Panc1 (cell line): ENCODE data around the gene SH2D2A. TPM values are rescaled to one million over a fixed set of nuclear protein-coding genes. Genes with fewer than 3 reads are reported as not detected.

Experiments used
- ATAC-seq: fragments of 200-7000 bp; cut with Tn5 transposase; 2 replicates; pipeline ENCODE4 v1.9.1; 2020; ENCODE audit warnings: mild to moderate bottlenecking, moderate library complexity
- BruUV-seq: library from RNA; stranded (reverse); fragments of 400-500 nt; replicated peaks from 2 replicates; lab custom pipeline; 2021; lab: Mats Ljungman, UMichigan
- CTCF ChIA-PET: fragments of 300-600 bp; sonication (Branson Sonifier 250); formaldehyde crosslinking; loops from one replicate; lab custom pipeline; 2022; ENCODE audit warnings: antibody characterized with exemption; lab: Charles Lee
- POLR2A ChIA-PET: fragments of 300-600 bp; sonication (Branson Sonifier 250); formaldehyde crosslinking; loops from one replicate; lab custom pipeline; 2022; ENCODE audit warnings: antibody characterized with exemption; lab: Charles Lee
- DNase-seq: peaks from one replicate; pipeline ENCODE4 v3.0.0-alpha.2; 2010; ENCODE audit warnings: low read depth, low spot score
- H3K27ac ChIP-seq: 2 replicates; pipeline ENCODE4 v1.5.1; 2011; ENCODE audit warnings: mild to moderate bottlenecking, low read length, inconsistent platforms
- H3K27me3 ChIP-seq: fragments of 200-500 bp; sonication (Bioruptor generic); 2 replicates; pipeline ENCODE4 v1.6.0; 2014; ENCODE audit warnings: low read length, inconsistent platforms; ENCODE audit not compliant: control insufficient read depth, insufficient read depth
- H3K36me3 ChIP-seq: fragments of 200-500 bp; sonication (Bioruptor generic); 2 replicates; pipeline ENCODE4 v1.5.1; 2014; ENCODE audit warnings: inconsistent platforms, mild to moderate bottlenecking, low read length, moderate library complexity; ENCODE audit not compliant: control insufficient read depth, insufficient read depth
- H3K4me1 ChIP-seq: 2 replicates; pipeline ENCODE4 v1.5.1; 2011; ENCODE audit warnings: inconsistent platforms, mild to moderate bottlenecking, low read length, moderate library complexity; ENCODE audit not compliant: control insufficient read depth, insufficient read depth
- H3K4me3 ChIP-seq, 2 experiments: 2 replicates each; pipeline ENCODE4 v1.5.1; 2011 to 2012; ENCODE audit warnings: low read depth in 2 of 2, low read length in 2 of 2, mild to moderate bottlenecking in 2 of 2, inconsistent platforms in 1 of 2, moderate library complexity in 1 of 2
- H3K9me3 ChIP-seq: fragments of 200-500 bp; sonication (Bioruptor generic); 2 replicates; pipeline ENCODE4 v1.5.1; 2014; ENCODE audit warnings: low read depth, mild to moderate bottlenecking, inconsistent platforms, low read length, moderate library complexity; ENCODE audit not compliant: control insufficient read depth, insufficient read depth
- POLR2AphosphoS5 ChIP-seq: IDR thresholded peaks from 2 replicates; pipeline ENCODE4 v1.6.1; 2012; ENCODE audit warnings: mild to moderate bottlenecking, low read depth, low read length, moderate library complexity
- SIN3A ChIP-seq: IDR thresholded peaks from 2 replicates; pipeline ENCODE4 v1.6.1; 2012; ENCODE audit warnings: low read depth, mild to moderate bottlenecking, low read length, moderate library complexity, borderline replicate concordance; ENCODE audit not compliant: insufficient read depth
- TCF7L2 ChIP-seq: IDR thresholded peaks from 2 replicates; pipeline ENCODE4 v1.6.1; 2011; ENCODE audit warnings: mild to moderate bottlenecking, low read depth, low read length, inconsistent platforms
- in situ Hi-C: cut with HindIII; loops from 2 replicates; pipeline ENCODE4 v1.10.0; 2016; ENCODE audit warnings: low sequenced_read_pairs, low pct_unique_long_range_greater_than_20kb
- intact Hi-C: fragments of 100-400 bp; cut with micrococcal nuclease; formaldehyde crosslinking; loops from one replicate; pipeline ENCODE4 v1.10.0; 2022; ENCODE audit not compliant: unreplicated experiment
- total RNA-seq: library from RNA; stranded (reverse); gene quantifications from one replicate; pipeline ENCODE4 v1.2.1, GENCODE V29; 2021; ENCODE audit not compliant: unreplicated experiment
- TF ChIP-seq, protein P1 (sequence below), 2 experiments: IDR thresholded peaks; 2 replicates each; pipeline ENCODE4 v1.6.1; 2011 to 2012; ENCODE audit warnings: low read depth in 2 of 2, control low read depth in 1 of 2, low read length in 1 of 2, mild to moderate bottlenecking in 1 of 2, moderate library complexity in 1 of 2; ENCODE audit not compliant: insufficient read depth in 1 of 2
- TF ChIP-seq, protein P2 (sequence below): fragments of 450-650 bp; IDR thresholded peaks from 2 replicates; pipeline ENCODE4 v1.5.1; 2017; ENCODE audit warnings: mild to moderate bottlenecking

Gene SH2D2A
- total RNA-seq, 1 experiment from 2014 or later = 0.69 TPM

DNA sequence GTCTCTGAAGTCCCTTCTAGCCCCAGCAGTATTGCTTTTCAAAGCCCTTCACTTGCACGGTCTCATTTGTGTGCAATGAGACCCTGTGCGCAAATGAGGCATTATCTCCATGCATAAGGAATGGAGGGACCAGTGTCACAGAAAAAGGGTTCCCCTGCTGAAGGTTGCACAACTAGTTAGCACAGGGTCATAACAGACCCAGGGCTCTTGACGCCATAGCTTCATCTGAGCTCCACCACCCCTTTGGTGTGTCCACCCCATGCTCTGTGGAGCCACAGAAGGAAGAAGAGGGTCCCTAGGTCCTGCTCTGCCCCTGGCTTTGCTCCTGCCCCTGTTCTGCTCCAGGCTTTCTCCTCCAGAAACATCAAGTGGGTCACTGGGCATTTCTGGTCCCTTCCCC is 12.6 kb downstream of the SH2D2A start:
- ChIA-PET POLR2A (no interaction called here), CTCF (no interaction called here)

DNA sequence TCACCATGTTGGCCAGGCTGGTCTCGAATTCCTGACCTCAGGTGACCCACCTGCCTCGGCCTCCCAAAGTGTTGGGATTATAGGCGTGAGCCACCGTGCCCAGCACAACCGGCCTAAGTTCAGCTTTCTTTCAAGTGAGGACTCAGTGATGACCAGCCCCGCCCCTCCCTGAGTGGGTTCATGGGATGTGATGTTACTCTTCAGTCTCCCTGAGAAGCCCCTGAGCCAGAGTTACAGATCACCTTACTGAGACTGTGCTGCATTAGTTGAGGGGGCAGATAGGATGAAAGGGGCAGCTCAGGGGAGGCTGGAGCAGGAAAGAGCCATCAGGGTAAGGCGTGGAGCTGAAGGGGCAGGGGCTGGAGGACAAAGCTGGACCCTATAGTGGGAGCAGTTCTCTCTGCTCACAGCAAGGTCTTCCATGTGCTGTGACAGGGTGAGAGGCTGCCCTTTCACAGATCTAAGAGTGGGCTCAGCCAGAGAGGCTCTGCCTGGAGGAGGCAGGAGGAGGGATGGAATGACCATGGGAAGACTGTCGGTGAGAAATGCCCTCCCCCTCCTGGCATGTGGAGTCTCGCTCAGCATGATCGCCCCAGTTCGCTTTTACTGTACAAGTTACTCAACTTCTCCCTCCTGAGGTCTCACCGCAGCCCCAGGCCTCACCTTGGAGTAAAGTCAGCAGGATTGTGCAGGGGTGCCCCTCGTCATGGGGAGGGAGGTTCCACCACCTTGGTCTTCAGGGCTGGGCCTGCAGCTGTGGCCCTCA is 13.4 kb downstream of the SH2D2A start:
- Histone ChIP-seq H3K27ac (no peak overlapping the region), H3K4me3 (no peak overlapping the region), H3K36me3 (peaks cover 8% of the 10 kb centered on the region; the same call in 1 of the 2 replicates), H3K4me1 (no peaks in the 10 kb centered on the region), H3K9me3 (no peaks in the 10 kb centered on the region), H3K27me3 (no peaks in the 10 kb centered on the region)
- no peak for ATAC-seq
- DNase-seq = no peak
- intact Hi-C loops = no loop called here
- ChIA-PET CTCF (no interaction called here), POLR2A (no interaction called here)
- BruUV-seq = no TSS peak
- in situ Hi-C loops = no loop called here
- TF ChIP-seq, protein P1, sequence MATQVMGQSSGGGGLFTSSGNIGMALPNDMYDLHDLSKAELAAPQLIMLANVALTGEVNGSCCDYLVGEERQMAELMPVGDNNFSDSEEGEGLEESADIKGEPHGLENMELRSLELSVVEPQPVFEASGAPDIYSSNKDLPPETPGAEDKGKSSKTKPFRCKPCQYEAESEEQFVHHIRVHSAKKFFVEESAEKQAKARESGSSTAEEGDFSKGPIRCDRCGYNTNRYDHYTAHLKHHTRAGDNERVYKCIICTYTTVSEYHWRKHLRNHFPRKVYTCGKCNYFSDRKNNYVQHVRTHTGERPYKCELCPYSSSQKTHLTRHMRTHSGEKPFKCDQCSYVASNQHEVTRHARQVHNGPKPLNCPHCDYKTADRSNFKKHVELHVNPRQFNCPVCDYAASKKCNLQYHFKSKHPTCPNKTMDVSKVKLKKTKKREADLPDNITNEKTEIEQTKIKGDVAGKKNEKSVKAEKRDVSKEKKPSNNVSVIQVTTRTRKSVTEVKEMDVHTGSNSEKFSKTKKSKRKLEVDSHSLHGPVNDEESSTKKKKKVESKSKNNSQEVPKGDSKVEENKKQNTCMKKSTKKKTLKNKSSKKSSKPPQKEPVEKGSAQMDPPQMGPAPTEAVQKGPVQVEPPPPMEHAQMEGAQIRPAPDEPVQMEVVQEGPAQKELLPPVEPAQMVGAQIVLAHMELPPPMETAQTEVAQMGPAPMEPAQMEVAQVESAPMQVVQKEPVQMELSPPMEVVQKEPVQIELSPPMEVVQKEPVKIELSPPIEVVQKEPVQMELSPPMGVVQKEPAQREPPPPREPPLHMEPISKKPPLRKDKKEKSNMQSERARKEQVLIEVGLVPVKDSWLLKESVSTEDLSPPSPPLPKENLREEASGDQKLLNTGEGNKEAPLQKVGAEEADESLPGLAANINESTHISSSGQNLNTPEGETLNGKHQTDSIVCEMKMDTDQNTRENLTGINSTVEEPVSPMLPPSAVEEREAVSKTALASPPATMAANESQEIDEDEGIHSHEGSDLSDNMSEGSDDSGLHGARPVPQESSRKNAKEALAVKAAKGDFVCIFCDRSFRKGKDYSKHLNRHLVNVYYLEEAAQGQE (IDR thresholded peaks at IDR 0.05; ENCODE audit: insufficient read depth in 1 of 2, low read depth in 2 of 2, low read length in 1 of 2) = no peak
- TF ChIP-seq, protein P2, sequence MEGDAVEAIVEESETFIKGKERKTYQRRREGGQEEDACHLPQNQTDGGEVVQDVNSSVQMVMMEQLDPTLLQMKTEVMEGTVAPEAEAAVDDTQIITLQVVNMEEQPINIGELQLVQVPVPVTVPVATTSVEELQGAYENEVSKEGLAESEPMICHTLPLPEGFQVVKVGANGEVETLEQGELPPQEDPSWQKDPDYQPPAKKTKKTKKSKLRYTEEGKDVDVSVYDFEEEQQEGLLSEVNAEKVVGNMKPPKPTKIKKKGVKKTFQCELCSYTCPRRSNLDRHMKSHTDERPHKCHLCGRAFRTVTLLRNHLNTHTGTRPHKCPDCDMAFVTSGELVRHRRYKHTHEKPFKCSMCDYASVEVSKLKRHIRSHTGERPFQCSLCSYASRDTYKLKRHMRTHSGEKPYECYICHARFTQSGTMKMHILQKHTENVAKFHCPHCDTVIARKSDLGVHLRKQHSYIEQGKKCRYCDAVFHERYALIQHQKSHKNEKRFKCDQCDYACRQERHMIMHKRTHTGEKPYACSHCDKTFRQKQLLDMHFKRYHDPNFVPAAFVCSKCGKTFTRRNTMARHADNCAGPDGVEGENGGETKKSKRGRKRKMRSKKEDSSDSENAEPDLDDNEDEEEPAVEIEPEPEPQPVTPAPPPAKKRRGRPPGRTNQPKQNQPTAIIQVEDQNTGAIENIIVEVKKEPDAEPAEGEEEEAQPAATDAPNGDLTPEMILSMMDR = no peak
- TF ChIP-seq TCF7L2 (no peak), POLR2AphosphoS5 (no peak; the same call in 1 of the 2 replicates), SIN3A (no peak)

More for the DNA sequence above, 12.6 kb downstream of the SH2D2A start:
- TF ChIP-seq SIN3A (no peak), POLR2AphosphoS5 (no peak), TCF7L2 (no peak)
- TF ChIP-seq, protein P2 = no peak
- TF ChIP-seq, protein P1 (IDR thresholded peaks at IDR 0.05; ENCODE audit: insufficient read depth in 1 of 2, low read depth in 2 of 2, low read length in 1 of 2) = no peak
- in situ Hi-C loops = no loop called here
- no TSS peak for BruUV-seq
- Histone ChIP-seq H3K9me3 (no peaks in the 10 kb centered on the region), H3K27ac (no peak overlapping the region), H3K27me3 (no peaks in the 10 kb centered on the region), H3K4me3 (no peak overlapping the region), H3K36me3 (peaks cover 6% of the 10 kb centered on the region; the same call in 1 of the 2 replicates), H3K4me1 (no peaks in the 10 kb centered on the region)
- ATAC-seq = no peak
- no peak for DNase-seq
- intact Hi-C loops = no loop called here
